GM12864 (cell line): Measurements from ENCODE around the gene ZSWIM1.

Experiments
- DNase-seq: peaks from one replicate; pipeline ENCODE4 v3.0.0-alpha.2; 2011; ENCODE audit warnings: low read depth
- H3K4me3 ChIP-seq: 2 replicates; pipeline ENCODE4 v1.5.1; 2011; ENCODE audit warnings: mild to moderate bottlenecking, low read depth, low read length, control low read depth
- CTCF ChIP-seq: IDR thresholded peaks from 2 replicates; pipeline ENCODE4 v1.5.1; 2011; ENCODE audit warnings: low read depth, mild to moderate bottlenecking, moderate library complexity, low read length, control low read depth, inconsistent platforms; ENCODE audit errors: missing control alignments

Gene ZSWIM1

GRCh38 chr20:45934046-45934585 lies 53.1 kb downstream of the ZSWIM1 start:
- peak overlapping the region; percentile 79 for H3K4me3 ChIP-seq
- TF ChIP-seq CTCF = no peak
- no peak for DNase-seq
